Activated CD4-positive, alpha-beta T cell treated with anti-CD3 and anti-CD28 coated beads, Interleukin-2, amount 10 ng/mL, durations not matched to agents 24 days and 14 days (primary cell): ENCODE data around the gene MYMX. TPM values are rescaled to one million over a fixed set of nuclear protein-coding genes. Genes with fewer than 3 reads are reported as not detected.

ENCODE experiments used
- DNase-seq: peaks from one replicate; pipeline ENCODE4 v3.0.0; 2022
- H3K27ac Mint-ChIP-seq: one replicate; pipeline ENCODE4 v1.8.0; 2022; ENCODE audit warnings: mild to moderate bottlenecking, mixed read lengths
- H3K27me3 Mint-ChIP-seq: one replicate; pipeline ENCODE4 v1.8.0; 2022; ENCODE audit warnings: mixed read lengths
- H3K36me3 Mint-ChIP-seq: one replicate; pipeline ENCODE4 v1.8.0; 2022; ENCODE audit warnings: low read depth, mild to moderate bottlenecking, mixed read lengths
- H3K4me1 Mint-ChIP-seq: one replicate; pipeline ENCODE4 v1.8.0; 2021; ENCODE audit warnings: mixed read lengths
- H3K4me3 Mint-ChIP-seq: one replicate; pipeline ENCODE4 v1.8.0; 2022; ENCODE audit warnings: mild to moderate bottlenecking, moderate library complexity, mixed read lengths
- H3K9me3 Mint-ChIP-seq: one replicate; pipeline ENCODE4 v1.8.0; 2021; ENCODE audit warnings: mixed read lengths
- intact Hi-C: fragments of 100-400 bp; cut with micrococcal nuclease; formaldehyde crosslinking; loops from one replicate; pipeline ENCODE4 v1.15.1; 2023
- total RNA-seq: library from RNA; stranded (reverse); gene quantifications from 2 replicates; pipeline ENCODE4 v1.2.3, GENCODE V29; 2022

Gene MYMX
- total RNA-seq, 1 donor from 2014 or later: not detected

GRCh38 chr6:44237021-44237812 lies 20.5 kb downstream of the MYMX start:
- Mint-ChIP-seq H3K27me3 (peaks cover 2% of the 10 kb centered on the region), H3K27ac (peak overlapping the region; percentile 98), H3K4me1 (peaks cover 33% of the 10 kb centered on the region), H3K9me3 (no peaks in the 10 kb centered on the region), H3K36me3 (peaks cover 26% of the 10 kb centered on the region), H3K4me3 (peak overlapping the region; percentile 89)
- DNase-seq: peak; percentile 90
- intact Hi-C loops: loop anchor here (5.0 kb wide), 1 partner anchor 140 kb away; no protein-coding TSS in a partner anchor

DNA sequence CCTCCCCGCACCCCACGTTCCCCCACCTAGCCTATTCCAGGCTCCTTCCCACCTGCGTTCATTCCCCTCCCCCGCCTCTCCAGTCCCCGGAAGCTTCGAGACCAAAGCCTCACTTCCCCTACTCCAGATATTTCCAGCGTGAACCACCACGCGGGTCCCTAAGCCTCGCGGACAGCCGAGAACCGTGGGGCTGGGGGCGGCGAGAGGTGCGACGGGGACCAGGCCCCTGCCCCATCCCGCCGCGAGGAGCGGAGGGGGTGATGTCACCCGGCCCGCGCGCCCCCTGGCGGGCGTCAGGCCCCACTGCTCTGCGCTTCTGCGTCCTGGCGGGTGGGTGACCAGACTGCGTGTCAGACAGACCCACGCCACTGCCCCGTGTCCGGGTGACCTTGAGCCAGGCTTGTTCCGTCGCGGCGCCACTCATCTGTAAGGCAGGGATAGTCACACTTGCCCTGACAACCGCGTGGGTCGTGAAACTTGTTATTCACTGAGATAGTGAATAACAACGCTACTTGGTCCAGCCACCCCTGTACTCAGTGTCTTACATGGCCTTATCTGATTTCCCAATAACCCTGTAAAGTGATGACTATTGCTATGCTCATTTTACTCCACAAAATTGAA lies 21.2 kb downstream of the MYMX start:
- Mint-ChIP-seq H3K27me3 (peaks cover 2% of the 10 kb centered on the region), H3K4me1 (peaks cover 33% of the 10 kb centered on the region), H3K27ac (peak overlapping the region; percentile 98), H3K9me3 (no peaks in the 10 kb centered on the region), H3K4me3 (peak overlapping the region; percentile 89), H3K36me3 (peaks cover 22% of the 10 kb centered on the region)
- intact Hi-C loops: loop anchor here (1.0 to 5.0 kb wide), 6 partner anchors 8 to 141 kb away; partner anchors contain the start of genes AARS2, MRPL14 and TMEM63B
- DNase-seq: peak; percentile 96

- Mint-ChIP-seq H3K36me3 (peaks cover 16% of the 10 kb centered on the region), H3K27me3 (peaks cover 2% of the 10 kb centered on the region), H3K27ac (peak overlapping the region; percentile 98), H3K4me1 (peaks cover 27% of the 10 kb centered on the region), H3K9me3 (no peaks in the 10 kb centered on the region), H3K4me3 (peak overlapping the region; percentile 89)
- DNase-seq: no peak
- intact Hi-C loops: loop anchor here (1.0 to 5.0 kb wide), 6 partner anchors 7 to 142 kb away; partner anchors contain the start of genes AARS2, MRPL14 and TMEM63B
Measured at GRCh38 chr6:44238687-44239350, 22.1 kb downstream of the MYMX start.

- no peaks in the 10 kb centered on the region for H3K9me3 Mint-ChIP-seq
- peaks cover 16% of the 10 kb centered on the region for H3K36me3 Mint-ChIP-seq
- H3K4me3 Mint-ChIP-seq: no peak overlapping the region
- no peak for DNase-seq
- H3K27ac Mint-ChIP-seq: no peak overlapping the region
- peaks cover 3% of the 10 kb centered on the region for H3K27me3 Mint-ChIP-seq
- intact Hi-C loops: loop anchor here (10.0 kb wide), 1 partner anchor 669 kb away; the partner anchor contains the start of genes POLH and XPO5
- peaks cover 28% of the 10 kb centered on the region for H3K4me1 Mint-ChIP-seq
Measured at GRCh38 chr6:44243345-44243744, 26.6 kb downstream of the MYMX start.

DNA sequence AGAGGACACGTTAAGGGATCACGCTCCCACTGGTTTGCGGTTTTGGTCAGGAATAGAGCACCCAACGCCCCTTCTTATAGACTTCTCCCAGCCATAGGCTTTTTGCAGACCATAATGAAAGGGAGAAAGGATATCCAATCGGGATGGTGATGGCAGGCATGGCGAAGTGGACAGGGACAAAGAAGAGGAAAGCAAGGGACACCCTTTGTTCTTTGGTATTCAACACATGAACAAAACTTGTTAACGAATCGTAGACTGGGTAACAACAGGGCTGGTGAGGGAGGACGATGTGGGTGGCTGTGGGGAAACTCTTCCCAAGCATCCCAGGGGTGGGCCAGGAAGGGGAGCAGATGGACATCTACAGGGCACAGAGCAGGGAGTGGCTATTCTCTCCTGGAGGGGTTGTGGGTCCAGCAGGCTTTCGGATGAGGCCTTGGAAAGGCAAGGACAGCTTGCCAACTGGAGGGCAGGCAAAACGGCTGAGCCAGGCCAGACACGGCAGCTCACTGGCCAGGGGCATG lies 28.7 kb downstream of the MYMX start:
- Mint-ChIP-seq H3K9me3 (no peaks in the 10 kb centered on the region), H3K4me1 (peaks cover 33% of the 10 kb centered on the region), H3K36me3 (peaks cover 37% of the 10 kb centered on the region), H3K27ac (peak overlapping the region; percentile 98), H3K4me3 (peak overlapping the region; percentile 92), H3K27me3 (peaks cover 3% of the 10 kb centered on the region)
- DNase-seq: no peak
- intact Hi-C loops: loop anchor here (10.0 kb wide), 1 partner anchor 671 kb away; the partner anchor contains the start of genes POLH and XPO5

DNA sequence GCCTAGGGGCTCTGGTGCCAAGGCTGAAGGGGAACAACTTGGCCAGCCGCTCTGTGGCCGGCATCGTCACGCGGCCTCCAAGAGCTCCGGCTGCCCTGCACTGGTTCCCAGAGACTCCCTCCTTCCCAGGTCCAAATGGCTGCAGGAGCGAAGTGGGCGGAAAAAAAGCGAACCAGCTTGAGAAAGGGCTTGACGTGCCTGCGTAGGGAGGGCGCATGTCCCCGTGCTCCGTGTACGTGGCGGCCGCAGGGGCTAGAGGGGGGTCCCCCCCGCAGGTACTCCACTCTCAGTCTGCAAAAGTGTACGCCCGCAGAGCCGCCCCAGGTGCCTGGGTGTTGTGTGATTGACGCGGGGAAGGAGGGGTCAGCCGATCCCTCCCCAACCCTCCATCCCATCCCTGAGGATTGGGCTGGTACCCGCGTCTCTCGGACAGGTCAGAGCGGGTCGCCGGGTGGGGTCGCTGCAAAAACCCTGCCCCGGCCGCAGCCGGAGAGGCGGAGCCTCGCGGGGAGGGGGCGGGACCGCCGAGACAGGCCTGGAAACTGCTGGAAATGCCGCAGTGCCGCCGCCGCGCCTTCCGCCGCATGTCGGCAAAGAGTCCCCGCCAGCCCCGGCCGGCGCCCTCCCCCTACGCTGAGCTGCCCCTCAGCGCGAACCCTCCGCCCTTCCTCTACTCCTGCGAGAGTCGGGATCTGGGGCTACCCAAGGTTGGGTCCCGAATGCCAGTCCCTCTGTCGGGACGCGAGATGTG lies 29.4 kb downstream of the MYMX start:
- intact Hi-C loops: loop anchor here (1.0 to 10.0 kb wide), 5 partner anchors 8 to 671 kb away; partner anchors contain the start of genes MRPL14, POLH, TMEM63B and VEGFA
- H3K4me3 Mint-ChIP-seq: peak overlapping the region; percentile 92
- no peaks in the 10 kb centered on the region for H3K9me3 Mint-ChIP-seq
- peaks cover 43% of the 10 kb centered on the region for H3K36me3 Mint-ChIP-seq
- peak; percentile 96 for DNase-seq
- H3K27me3 Mint-ChIP-seq: peaks cover 3% of the 10 kb centered on the region
- peak overlapping the region; percentile 98 for H3K27ac Mint-ChIP-seq
- H3K4me1 Mint-ChIP-seq: peaks cover 36% of the 10 kb centered on the region

DNA sequence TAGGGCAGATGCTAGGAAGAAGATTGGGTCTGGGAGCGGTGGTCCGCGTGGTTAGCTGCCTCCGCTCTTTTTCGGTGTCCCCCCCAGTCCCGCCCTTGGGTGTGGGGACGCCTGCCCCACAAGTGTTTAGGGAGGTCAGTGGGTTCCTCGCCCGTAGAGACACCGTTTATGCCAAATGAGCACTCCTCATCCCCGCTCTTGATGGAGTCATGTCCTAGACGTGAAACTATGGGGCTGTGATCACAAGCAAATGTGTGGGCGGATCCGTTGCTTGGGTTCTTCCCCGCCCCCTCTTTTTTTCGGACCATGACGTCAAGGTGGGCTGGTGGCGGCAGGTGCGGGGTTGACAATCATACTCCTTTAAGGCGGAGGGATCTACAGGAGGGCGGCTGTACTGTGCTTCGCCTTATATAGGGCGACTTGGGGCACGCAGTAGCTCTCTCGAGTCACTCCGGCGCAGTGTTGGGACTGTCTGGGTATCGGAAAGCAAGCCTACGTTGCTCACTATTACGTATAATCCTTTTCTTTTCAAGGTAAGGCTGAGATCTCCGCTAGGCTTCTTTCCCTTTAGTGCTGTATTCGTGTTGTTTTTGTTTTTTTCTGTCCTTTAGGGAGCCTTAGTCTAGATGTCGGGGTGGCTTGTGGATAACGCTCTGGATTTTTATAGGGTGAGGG lies 30.1 kb downstream of the MYMX start, which contains the start of gene HSP90AB1:
TSS of gene HSP90AB1 (plus strand) at position 439 of the 675 bp plus-strand sequence. CDS start 1,529 bp downstream, outside the sequence.
- no peaks in the 10 kb centered on the region for H3K9me3 Mint-ChIP-seq
- peaks cover 40% of the 10 kb centered on the region for H3K4me1 Mint-ChIP-seq
- DNase-seq: peak; percentile 99
- intact Hi-C loops: loop anchor here (1.0 to 10.0 kb wide), 7 partner anchors 8 to 672 kb away; partner anchors contain the start of genes MRPL14, NFKBIE, POLH and SLC35B2
- H3K4me3 Mint-ChIP-seq: peak within 1 kb of the TSS; percentile 92
- peak within 1 kb of the TSS; percentile 98 for H3K27ac Mint-ChIP-seq
- peaks cover 3% of the 10 kb centered on the region for H3K27me3 Mint-ChIP-seq
- H3K36me3 Mint-ChIP-seq: peaks cover 50% of the 10 kb centered on the region

GRCh38 chr6:44247338-44248302 lies 30.9 kb downstream of the MYMX start:
- no peaks in the 10 kb centered on the region for H3K9me3 Mint-ChIP-seq
- peak overlapping the region; percentile 98 for H3K27ac Mint-ChIP-seq
- intact Hi-C loops: loop anchor here (1.0 to 10.0 kb wide), 5 partner anchors 10 to 673 kb away; partner anchors contain the start of genes MRPL14, NFKBIE, POLH and SLC35B2
- peaks cover 2% of the 10 kb centered on the region for H3K27me3 Mint-ChIP-seq
- peaks cover 58% of the 10 kb centered on the region for H3K36me3 Mint-ChIP-seq
- DNase-seq: peak; percentile 94
- H3K4me3 Mint-ChIP-seq: peak overlapping the region; percentile 92
- H3K4me1 Mint-ChIP-seq: peaks cover 43% of the 10 kb centered on the region

- no peak for DNase-seq
- intact Hi-C loops: loop anchor here (10.0 kb wide), 1 partner anchor 674 kb away; the partner anchor contains the start of genes POLH and XPO5
- Mint-ChIP-seq H3K27me3 (peaks cover 2% of the 10 kb centered on the region), H3K27ac (peak overlapping the region; percentile 98), H3K4me3 (peak overlapping the region; percentile 92), H3K4me1 (peaks cover 53% of the 10 kb centered on the region), H3K36me3 (peaks cover 67% of the 10 kb centered on the region), H3K9me3 (no peaks in the 10 kb centered on the region)
Measured at GRCh38 chr6:44248579-44248978, 31.9 kb downstream of the MYMX start.

DNA sequence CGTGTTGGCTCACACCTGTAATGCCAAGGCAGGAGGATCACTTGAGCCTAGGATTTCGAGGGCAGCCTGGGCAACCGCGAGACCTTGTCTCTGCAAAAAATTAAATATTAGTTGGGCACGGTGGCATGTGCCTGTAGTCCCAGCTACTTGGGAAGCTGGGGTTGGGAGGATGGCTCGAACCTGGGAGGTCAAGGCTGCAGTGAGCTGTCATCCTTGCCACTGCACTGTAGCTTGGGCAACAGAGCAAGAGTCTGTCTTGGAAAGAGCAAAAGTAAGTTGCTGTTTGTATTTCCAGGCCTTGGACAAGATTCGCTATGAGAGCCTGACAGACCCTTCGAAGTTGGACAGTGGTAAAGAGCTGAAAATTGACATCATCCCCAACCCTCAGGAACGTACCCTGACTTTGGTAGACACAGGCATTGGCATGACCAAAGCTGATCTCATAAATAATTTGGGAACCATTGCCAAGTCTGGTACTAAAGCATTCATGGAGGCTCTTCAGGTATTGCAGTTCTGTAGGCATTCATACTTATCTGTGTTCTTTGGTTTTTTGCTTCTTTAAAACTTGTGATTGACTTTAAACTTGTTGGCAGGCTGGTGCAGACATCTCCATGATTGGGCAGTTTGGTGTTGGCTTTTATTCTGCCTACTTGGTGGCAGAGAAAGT lies 32.5 kb downstream of the MYMX start:
- peak overlapping the region; percentile 98 for H3K27ac Mint-ChIP-seq
- peaks cover 2% of the 10 kb centered on the region for H3K27me3 Mint-ChIP-seq
- H3K4me1 Mint-ChIP-seq: peaks cover 56% of the 10 kb centered on the region
- H3K36me3 Mint-ChIP-seq: peaks cover 73% of the 10 kb centered on the region
- H3K9me3 Mint-ChIP-seq: no peaks in the 10 kb centered on the region
- intact Hi-C loops: loop anchor here (10.0 kb wide), 1 partner anchor 674 kb away; the partner anchor contains the start of genes POLH and XPO5
- DNase-seq: no peak
- peak overlapping the region; percentile 92 for H3K4me3 Mint-ChIP-seq
